Measurements from ENCODE around the gene INCA1. TPM values are rescaled to one million over a fixed set of nuclear protein-coding genes. Genes with fewer than 3 reads are reported as not detected.

Gene INCA1
- 1 to 10 TPM in 1 of 4 donors, under 1 TPM in 1, not detected in 2; 0.31 to 1.1 TPM for total RNA-seq

- DNase-seq: peak; percentile 29
- H3K9me3 ChIP-seq: no peaks in the 10 kb centered on the region
- peaks cover 16 to 40% (median 25%) of the 10 kb centered on the region in 3 donors for H3K4me1 ChIP-seq
- no peaks in the 10 kb centered on the region for H3K27me3 ChIP-seq
- H3K27ac ChIP-seq: peak within 1 kb of the TSS; percentile 91 to 94 (median 93)
- H3K4me3 ChIP-seq: peak within 1 kb of the TSS; percentile 80 to 98 (median 90)
- TF ChIP-seq POLR2A (IDR thresholded peaks at IDR 0.05): peak in 2 of 4 donors; percentile 70 to 74
- peak in 5 of 6 experiments; percentile 14 to 48 (median 31) for TF ChIP-seq CTCF (IDR thresholded peaks at IDR 0.05)
- H3K36me3 ChIP-seq: peaks cover 7 to 24% (median 14%) of the 10 kb centered on the region in 3 donors
- intact Hi-C loops (cut with DNase I): no loop called here
- WGBS, 2 donors: 0% methylated on average over 5 to 18 of the region's 93 CpGs
Observed at GRCh38 chr17:4997302-4998026, at the start of gene INCA1, which contains the start of gene KIF1C. Gene INCA1, minus strand, starts transcription at chr17:4997522. Its CDS starts 3,085 bp downstream, at chr17:4994437. Gene KIF1C, plus strand, starts transcription at chr17:4997950. Its CDS starts 2,297 bp downstream, at chr17:5000247.

- Histone ChIP-seq H3K4me1 (peaks cover 0 to 15% (median 7%) of the 10 kb centered on the region in 3 donors), H3K27me3 (no peaks in the 10 kb centered on the region), H3K27ac (no peak overlapping the region), H3K9me3 (no peaks in the 10 kb centered on the region), H3K4me3 (no peak overlapping the region), H3K36me3 (no peaks in the 10 kb centered on the region)
- WGBS, 2 donors: 75 to 78% methylated on average over 6 of the region's 6 CpGs
- intact Hi-C loops (cut with DNase I): no loop called here
- no peak for TF ChIP-seq POLR2A (IDR thresholded peaks at IDR 0.05)
- no peak for TF ChIP-seq CTCF (IDR thresholded peaks at IDR 0.05)
- no peak for DNase-seq
Observed at GRCh38 chr17:5045496-5045895, 48.2 kb upstream of the INCA1 start.

DNA sequence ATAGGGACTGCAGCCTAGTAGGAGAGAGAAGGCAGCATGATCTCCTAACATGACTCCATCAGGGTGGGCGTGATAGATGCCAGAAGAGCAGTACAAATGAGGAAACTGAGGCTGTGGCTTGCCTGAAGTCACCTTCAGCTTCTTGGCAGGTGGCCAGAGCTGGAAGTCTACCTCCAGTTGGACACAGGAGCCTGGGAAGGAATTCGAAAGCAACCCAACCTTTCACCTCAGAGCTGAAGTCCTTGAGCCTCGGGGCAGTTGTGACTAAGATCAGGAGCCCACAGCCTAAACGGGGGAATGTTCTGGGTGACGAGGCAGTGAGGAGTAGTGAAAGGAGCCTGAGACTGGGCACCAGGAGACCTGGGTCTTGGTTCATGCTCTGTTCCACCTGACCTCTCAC lies 47.3 kb upstream of the INCA1 start:
- Histone ChIP-seq H3K27me3 (no peaks in the 10 kb centered on the region), H3K36me3 (no peaks in the 10 kb centered on the region), H3K27ac (no peak overlapping the region), H3K4me1 (peaks cover 0 to 7% (median 2%) of the 10 kb centered on the region in 3 donors), H3K9me3 (no peaks in the 10 kb centered on the region), H3K4me3 (no peak overlapping the region)
- TF ChIP-seq CTCF (IDR thresholded peaks at IDR 0.05) (no peak), POLR2A (IDR thresholded peaks at IDR 0.05) (no peak)
- DNase-seq: no peak
- intact Hi-C loops (cut with DNase I): no loop called here
- WGBS, 2 donors: 79 to 84% methylated on average over 3 to 4 of the region's 5 CpGs

DNA sequence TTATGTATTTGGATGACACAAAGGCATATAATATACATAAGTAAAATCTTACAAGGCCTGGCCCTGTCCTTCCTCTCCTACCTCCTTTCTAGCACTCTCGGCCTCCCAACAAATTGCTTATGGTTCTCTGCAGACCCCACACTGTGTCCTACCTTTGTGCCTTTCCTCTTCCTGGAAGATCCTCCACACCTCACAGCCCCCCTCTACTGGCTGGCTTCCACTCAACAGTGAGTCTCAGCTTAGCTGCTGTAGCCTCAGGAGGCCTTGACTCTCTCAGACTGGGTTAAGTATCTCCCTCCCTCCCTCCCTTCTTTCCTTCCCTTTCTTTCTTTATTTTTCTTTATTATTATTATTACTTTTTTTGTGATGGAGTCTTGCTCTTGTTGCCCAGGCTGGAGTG lies 46.2 kb upstream of the INCA1 start:
- 100% methylated on average over 1 of the region's 1 CpG for WGBS, 2 donors
- Histone ChIP-seq H3K27me3 (no peaks in the 10 kb centered on the region), H3K27ac (no peak overlapping the region), H3K4me3 (no peak overlapping the region), H3K9me3 (no peaks in the 10 kb centered on the region), H3K4me1 (peaks cover 0 to 3% (median 0%) of the 10 kb centered on the region in 3 donors), H3K36me3 (no peaks in the 10 kb centered on the region)
- TF ChIP-seq POLR2A (IDR thresholded peaks at IDR 0.05) (no peak), CTCF (IDR thresholded peaks at IDR 0.05) (no peak)
- intact Hi-C loops (cut with DNase I): no loop called here
- DNase-seq: no peak
